ENCODE measurements around the gene MAD2L1. TPM values are rescaled to one million over a fixed set of nuclear protein-coding genes. Genes with fewer than 3 reads are reported as not detected.

The MAD2L1 gene
- total and polyA plus RNA-seq, 2 of the 13 experiments (the other 11 are each of a cell fraction or from before 2014, with no cell fraction given), result 40.6 to 109 TPM

GRCh38 chr4:120018786-120019185, 47.9 kb downstream of the MAD2L1 start:
- no peak for FAIRE-seq
- no TSS peak for BruUV-seq (replicated peaks)
- ATAC-seq, result no peak
- Histone ChIP-seq H4K20me1 (ENCODE audit: insufficient read depth, low read length) (no peaks in the 10 kb centered on the region), H3K4me3 (replicated peaks in 1 of 3; ENCODE audit: insufficient read depth in 1 of 3, low read depth in 2 of 3, low read length in 3 of 3) (no peak overlapping the region), H3K27me3 (ENCODE audit: control insufficient read depth in 1 of 2, insufficient read depth in 2 of 2, low read length in 2 of 2) (no peaks in the 10 kb centered on the region), H3K4me2 (ENCODE audit: low read depth, low read length) (no peak overlapping the region), H3K9ac (ENCODE audit: insufficient read depth, low read depth, low read length) (no peak overlapping the region), H3K9me3 (ENCODE audit: low read length) (no peaks in the 10 kb centered on the region), H3K27ac (ENCODE audit: extremely low read length, insufficient read depth, low read length) (no peak overlapping the region), H3K79me2 (ENCODE audit: insufficient read depth, low read length) (no peaks in the 10 kb centered on the region), H2AFZ (ENCODE audit: low read length) (no peak overlapping the region), H3K4me1 (ENCODE audit: insufficient read depth, low read length) (no peaks in the 10 kb centered on the region), H3K36me3 (replicated peaks in 1 of 2; ENCODE audit: control insufficient read depth in 1 of 2, insufficient read depth in 2 of 2, low read length in 2 of 2) (no peaks in the 10 kb centered on the region)
- CTCF ChIA-PET (ENCODE audit: low intra/inter-chr PET ratio, low total read pairs), result no interaction called here
- TF ChIP-seq ZNF607 (CRISPR knock-in tag; IDR thresholded peaks at IDR 0.05; ENCODE audit: borderline replicate concordance), result no peak
- TF ChIP-seq CEBPG (CRISPR knock-in tag; IDR thresholded peaks at IDR 0.05), result no peak
- no peak for TF ChIP-seq ZNF691 (CRISPR knock-in tag; IDR thresholded peaks at IDR 0.05; ENCODE audit: borderline replicate concordance, low read depth)
- TF ChIP-seq EED (CRISPR knock-in tag; IDR thresholded peaks at IDR 0.05), result no peak
- TF ChIP-seq ZNF280B (CRISPR knock-in tag; IDR thresholded peaks at IDR 0.05; ENCODE audit: borderline replicate concordance), result no peak
- no peak for TF ChIP-seq LBX2 (CRISPR knock-in tag; IDR thresholded peaks at IDR 0.05; ENCODE audit: borderline replicate concordance)
- TF ChIP-seq ZNF280D (CRISPR knock-in tag; IDR thresholded peaks at IDR 0.05), result no peak
- no peak for TF ChIP-seq ZNF766 (CRISPR knock-in tag; IDR thresholded peaks at IDR 0.05; ENCODE audit: borderline replicate concordance)
- no peak for TF ChIP-seq RARG (CRISPR knock-in tag; IDR thresholded peaks at IDR 0.05; ENCODE audit: low read depth)
- TF ChIP-seq HOXA5 (CRISPR knock-in tag; IDR thresholded peaks at IDR 0.05), result no peak
- no peak for TF ChIP-seq KDM5B (CRISPR knock-in tag; IDR thresholded peaks at IDR 0.05; ENCODE audit: borderline replicate concordance)
- TF ChIP-seq ATRX (CRISPR knock-in tag; IDR thresholded peaks at IDR 0.05; ENCODE audit: borderline replicate concordance), result no peak
- no peak for TF ChIP-seq ZFP90 (CRISPR knock-in tag; IDR thresholded peaks at IDR 0.05; ENCODE audit: borderline replicate concordance)
- in situ Hi-C loops (cut with HindIII; ENCODE audit: extremely low pct_ligation_motif_present, low pct_unique_long_range_greater_than_20kb) (no loop called here), intact Hi-C loops (cut with micrococcal nuclease; ENCODE audit: unreplicated experiment) (no loop called here)
- WGBS (ENCODE audit: low lambda C conversion rate), result 100% methylated on average over 1 of the region's 1 CpG
- DNase-seq (ENCODE audit: low spot score), result no peak
- POLR2A ChIA-PET, result no interaction called here
